ENCODE data around the gene CST3. TPM values are rescaled to one million over a fixed set of nuclear protein-coding genes. Genes with fewer than 3 reads are reported as not detected.
"Not testable (repeated sequence)": the region's sequence is repeated elsewhere in the genome, so short reads cannot be mapped to it uniquely, and the experiment has no call there.

CST3 gene, protein sequence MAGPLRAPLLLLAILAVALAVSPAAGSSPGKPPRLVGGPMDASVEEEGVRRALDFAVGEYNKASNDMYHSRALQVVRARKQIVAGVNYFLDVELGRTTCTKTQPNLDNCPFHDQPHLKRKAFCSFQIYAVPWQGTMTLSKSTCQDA
- 292 TPM for total RNA-seq

- peak; percentile 83 for ATAC-seq
These were observed at the start of gene CST3 for GRCh38 chr20:23637282-23638221. Gene CST3, minus strand, starts transcription at chr20:23637955. Its CDS starts 93 bp downstream, at chr20:23637862.

GRCh38 chr20:23686046-23686750 is 48.4 kb upstream of the CST3 start:
- no peak for ATAC-seq

DNA sequence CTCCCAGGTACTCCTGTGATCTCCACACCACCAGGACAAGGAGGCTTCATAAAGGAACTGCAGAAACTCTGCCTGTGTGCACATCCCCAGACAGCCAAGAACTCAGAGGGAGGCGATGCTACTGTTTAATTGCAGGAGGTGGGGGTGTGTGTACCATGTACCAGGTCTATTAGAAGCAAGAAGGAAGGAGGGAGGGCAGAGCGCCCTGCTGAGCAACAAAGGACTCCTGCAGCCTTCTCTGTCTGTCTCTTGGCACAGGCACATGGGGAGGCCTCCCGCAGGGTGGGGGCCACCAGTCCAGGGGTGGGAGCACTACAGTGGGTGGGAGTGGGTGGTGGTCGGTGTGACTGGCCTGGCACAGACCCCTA is 47.8 kb upstream of the CST3 start:
- not testable (repeated sequence) for ATAC-seq

DNA sequence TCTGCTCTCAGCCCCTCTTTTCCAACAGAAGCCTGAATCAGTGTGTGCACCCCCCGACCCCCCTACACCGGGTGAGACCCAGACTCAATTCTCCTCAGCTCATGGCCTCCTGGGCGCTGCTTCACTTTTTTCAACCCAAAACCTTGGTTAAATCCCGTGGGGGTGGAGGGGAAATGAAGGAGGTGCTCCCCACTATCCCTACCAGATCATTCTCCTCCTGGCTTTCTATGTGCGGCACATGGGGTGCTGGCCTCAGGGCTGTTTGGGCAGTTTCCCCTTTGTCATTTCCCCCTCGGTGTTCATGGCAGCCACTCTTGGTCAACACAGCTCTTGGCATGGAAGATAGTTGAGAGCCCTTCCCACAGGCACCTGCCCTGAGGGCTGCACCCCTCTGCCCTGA is 46.5 kb upstream of the CST3 start:
- no peak for ATAC-seq

DNA sequence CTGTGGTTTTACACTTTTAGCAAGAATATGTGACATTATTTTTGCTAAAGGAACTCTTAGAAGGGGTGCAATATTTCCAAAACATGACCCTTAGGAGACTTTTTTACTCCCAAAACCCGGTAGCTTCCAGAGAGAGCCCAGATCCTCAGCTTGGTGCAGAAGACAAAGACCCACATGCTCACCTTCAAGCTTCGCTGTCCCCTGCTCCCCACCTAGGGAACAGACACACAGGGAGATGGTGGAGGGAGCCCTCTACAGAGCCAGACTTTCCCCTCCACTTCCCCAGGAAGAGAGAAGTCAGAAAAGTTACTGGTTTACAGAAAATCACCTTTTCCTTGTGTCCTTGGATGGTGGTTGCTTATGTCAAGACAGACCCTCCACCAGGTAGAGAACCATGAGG is 46.1 kb upstream of the CST3 start:
- no peak for ATAC-seq

- ATAC-seq = no peak
These were observed 45.5 kb upstream of the CST3 start for GRCh38 chr20:23683281-23683680.

DNA sequence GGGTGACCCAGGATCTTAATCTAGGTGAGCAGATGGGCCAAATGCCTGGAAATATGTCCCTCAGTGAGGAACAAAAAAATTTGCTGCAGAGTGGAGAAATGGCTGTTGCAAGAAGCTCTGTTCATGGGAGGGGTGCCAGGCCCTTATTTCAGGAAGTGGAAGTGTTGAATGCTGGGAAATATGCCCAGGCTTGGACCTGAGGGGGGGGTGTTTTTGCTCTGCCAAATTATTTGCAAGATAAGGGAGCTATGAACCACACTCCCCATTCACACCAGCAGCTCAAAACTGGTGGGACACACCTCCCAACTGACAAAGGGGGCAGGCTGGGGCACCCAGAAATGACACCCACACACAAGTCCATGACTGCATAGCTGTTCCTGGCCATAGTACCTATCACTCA is 42.4 kb upstream of the CST3 start:
- no peak for ATAC-seq

- peak; percentile 87 for ATAC-seq
These were observed 41.7 kb upstream of the CST3 start for GRCh38 chr20:23679133-23680092.

DNA sequence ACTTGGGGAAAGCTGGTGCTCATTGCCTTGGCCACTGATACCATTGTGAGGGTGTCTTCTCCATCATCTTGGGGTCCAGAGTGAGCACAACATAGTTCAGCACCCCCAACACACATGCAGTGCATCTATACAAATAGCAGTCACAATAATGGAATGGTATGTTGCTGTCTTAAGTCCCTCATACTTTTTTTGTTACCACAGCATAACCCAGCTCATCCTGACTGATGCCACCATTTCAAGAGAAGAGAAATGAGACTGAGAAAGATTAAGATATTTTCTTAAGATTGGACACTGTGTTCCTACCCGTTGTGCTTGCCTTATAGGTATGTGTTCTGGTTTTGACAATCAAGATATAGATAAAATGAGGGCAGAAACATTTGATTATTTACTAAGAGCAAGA is 35.5 kb upstream of the CST3 start:
- no peak for ATAC-seq

DNA sequence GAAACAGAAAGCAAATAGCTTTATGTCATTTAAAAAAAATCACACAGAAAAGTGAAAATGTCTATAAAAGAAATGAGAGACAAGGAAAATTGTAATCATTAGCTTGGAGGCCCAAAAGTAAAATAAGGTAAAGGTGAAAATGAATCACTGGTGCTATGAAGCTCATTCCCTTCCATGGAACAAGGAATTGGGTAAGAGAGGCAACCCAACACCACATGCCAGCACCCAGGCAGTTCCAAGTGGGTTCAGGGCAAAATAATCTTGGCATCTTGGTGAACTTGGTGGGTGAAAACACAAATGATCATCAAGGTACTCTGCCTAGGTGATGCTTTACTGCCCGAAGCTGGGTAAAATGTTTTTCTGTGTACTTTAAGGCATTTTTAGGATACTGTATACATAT is 34.4 kb upstream of the CST3 start:
- ATAC-seq = no peak

GRCh38 chr20:23671479-23671878 is 33.7 kb upstream of the CST3 start:
- ATAC-seq = no peak

- no peak for ATAC-seq
These were observed 32.6 kb upstream of the CST3 start for GRCh38 chr20:23670361-23670760.

DNA sequence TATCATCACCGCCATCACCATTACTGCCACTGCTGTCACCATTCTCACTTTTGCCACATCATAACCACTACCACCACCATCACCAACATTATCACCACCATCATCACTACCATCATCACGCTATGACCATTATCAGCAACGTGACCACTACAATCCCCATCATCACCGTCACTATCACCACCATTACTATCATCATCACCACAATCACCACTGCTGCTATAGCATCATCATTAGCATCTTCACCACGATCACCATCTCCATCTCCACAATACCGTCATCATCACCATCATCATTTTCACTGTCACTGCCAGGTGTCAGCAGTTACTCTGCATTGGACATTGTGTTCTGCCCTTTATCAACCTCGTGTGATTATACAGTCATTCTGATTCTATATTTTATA is 32.1 kb upstream of the CST3 start:
- no peak for ATAC-seq

DNA sequence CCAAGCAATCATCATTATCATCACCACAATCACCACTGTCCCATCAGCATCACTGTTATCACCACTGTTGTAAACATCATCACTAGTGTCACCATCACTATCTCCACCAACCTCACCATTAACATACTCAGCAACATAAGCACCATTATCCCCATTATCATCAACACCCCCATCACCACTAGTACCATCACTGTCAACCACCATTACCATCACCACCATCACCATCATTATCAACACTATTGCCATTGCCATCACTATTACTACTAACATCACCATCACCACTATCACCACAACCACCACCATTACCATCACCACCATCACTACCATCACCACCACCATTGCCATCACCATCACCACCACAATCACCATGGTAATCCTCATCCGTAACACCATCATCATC is 31.6 kb upstream of the CST3 start:
- ATAC-seq = no peak

DNA sequence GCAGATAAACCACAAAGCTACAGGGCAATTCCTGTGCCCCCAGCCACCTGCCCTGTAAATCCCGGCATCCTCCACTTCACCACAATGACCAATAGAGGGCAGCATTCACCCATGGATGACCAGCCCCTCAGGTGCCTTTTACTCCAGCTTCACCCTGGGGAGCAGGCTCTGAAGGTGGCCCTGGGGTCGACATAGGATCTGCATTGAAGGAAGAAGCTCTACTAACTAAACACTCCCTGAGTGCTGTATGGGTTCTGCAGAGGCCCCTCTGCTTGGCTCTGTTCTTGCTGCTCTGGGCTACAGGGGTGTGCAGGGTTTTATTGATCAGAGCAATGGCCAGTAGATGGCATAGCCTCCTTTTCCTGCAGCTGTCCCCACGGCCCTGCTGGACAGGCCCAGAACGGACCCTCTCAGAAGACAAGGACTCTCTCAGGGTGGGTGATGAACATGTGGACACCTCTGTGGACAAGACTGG is 30.8 kb upstream of the CST3 start:
- peak; percentile 84 for ATAC-seq

- no peak for ATAC-seq
These were observed 29.9 kb upstream of the CST3 start for GRCh38 chr20:23667666-23668065.

DNA sequence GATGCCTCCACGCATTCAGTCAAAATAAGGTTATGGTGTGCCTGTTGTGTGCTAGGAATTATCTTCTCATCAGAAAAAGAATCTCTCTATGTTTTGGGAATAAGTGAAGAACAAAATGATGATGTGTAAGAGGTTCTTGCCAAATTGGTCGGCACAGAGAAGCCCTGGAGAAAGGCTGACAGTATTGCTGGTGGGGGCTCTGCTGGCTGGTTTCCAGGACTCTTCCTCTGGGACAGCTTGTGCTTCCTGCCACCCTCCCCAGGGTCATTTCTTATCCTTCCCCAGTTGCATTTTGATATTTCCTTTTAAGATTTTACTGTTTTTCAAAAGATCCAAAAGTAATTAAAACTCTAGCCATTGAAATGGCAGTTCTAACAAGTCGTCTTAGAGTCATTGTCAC is 28.9 kb upstream of the CST3 start:
- no peak for ATAC-seq

DNA sequence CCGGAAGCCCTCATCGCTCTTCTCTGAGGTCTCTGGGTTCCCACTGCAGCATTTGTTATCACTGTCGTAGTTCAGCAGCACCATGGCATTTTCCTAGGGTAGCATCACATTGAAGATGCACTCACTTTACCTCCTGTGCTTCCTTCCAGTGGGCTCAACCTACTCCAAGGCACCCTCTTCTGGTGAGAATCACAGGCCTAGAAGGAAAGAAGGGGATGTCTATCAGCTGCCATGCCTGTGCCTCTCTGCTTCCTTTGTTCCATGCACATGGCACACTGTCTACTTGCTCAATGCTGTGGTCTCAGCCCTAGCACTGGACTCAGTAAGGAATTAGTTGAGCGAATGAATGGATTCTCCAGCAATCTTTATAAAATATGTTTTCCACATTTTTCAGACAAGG is 28.4 kb upstream of the CST3 start:
- no peak for ATAC-seq

DNA sequence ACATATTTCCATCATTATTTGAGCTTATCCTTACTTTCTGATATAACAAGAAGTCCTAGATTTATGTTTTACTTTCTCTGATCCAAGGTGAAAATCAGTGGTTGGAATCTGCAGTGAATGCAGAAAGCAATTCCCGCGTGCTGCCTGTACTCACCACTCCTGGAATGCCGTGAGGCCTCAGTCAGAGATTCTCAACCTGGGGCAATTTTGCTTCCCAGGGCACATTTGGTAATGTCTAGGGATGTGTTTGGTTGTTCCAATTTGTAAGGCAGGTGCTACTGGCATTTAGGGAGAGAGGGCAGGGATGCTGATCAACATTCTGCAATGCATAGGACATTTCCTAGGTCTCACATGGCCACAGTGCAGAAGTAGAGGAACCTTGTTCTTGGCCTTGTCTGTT is 27.2 kb upstream of the CST3 start:
- ATAC-seq = no peak

GRCh38 chr20:23664046-23664445 is 26.3 kb upstream of the CST3 start:
- not testable (repeated sequence) for ATAC-seq

- no peak for ATAC-seq
These were observed 25.4 kb upstream of the CST3 start for GRCh38 chr20:23663180-23663579.

DNA sequence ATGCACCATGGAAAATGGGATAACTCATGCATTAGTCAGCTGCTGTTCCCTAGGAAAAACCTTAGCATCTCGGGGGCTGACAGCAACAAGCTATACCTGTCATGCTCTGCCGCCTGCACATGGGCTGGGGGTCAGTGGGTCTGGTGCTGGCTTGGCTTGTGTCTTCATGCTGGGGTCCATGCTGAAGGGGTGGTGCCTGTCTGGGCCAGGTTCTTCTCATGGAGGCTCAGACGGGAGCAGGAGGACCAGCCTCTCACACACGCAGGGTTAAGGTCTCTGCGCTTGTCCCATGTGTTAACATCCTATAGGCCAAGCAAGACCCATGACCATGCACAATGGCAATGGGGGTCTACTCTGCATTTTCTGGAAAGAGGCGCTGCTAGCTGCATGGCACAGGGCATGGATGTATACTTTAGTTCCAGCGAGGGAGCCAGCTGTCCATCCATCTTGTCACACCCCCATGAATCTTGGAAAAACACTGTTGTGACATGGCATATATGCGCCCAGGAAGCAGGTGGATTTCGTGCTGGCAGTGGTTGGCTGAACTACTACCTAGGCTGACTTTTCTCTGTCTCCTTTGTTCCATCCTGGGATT is 24.6 kb upstream of the CST3 start:
- ATAC-seq = no peak

Data from esophagus mucosa (tissue), 1 donor.